GM12874 (cell line): ENCODE results near the gene ALB.

ENCODE experiments used
- TF ChIP-seq, protein P1 (sequence below): IDR thresholded peaks from 2 replicates; pipeline ENCODE4 v1.5.1; 2011; ENCODE audit warnings: low read depth, mild to moderate bottlenecking, control low read depth, low read length, moderate library complexity; ENCODE audit not compliant: insufficient read depth

ALB gene

DNA sequence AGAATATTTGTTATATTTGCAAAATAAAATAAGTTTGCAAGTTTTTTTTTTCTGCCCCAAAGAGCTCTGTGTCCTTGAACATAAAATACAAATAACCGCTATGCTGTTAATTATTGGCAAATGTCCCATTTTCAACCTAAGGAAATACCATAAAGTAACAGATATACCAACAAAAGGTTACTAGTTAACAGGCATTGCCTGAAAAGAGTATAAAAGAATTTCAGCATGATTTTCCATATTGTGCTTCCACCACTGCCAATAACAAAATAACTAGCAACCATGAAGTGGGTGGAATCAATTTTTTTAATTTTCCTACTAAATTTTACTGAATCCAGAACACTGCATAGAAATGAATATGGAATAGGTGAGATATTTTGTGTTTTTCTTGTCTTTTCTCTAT is 31.9 kb downstream of the ALB start, which contains the start of gene AFP:
AFP (plus strand) TSS at position 238 of the 400 bp plus-strand sequence; CDS start at position 280, 42 bp downstream.
- TF ChIP-seq, protein P1, sequence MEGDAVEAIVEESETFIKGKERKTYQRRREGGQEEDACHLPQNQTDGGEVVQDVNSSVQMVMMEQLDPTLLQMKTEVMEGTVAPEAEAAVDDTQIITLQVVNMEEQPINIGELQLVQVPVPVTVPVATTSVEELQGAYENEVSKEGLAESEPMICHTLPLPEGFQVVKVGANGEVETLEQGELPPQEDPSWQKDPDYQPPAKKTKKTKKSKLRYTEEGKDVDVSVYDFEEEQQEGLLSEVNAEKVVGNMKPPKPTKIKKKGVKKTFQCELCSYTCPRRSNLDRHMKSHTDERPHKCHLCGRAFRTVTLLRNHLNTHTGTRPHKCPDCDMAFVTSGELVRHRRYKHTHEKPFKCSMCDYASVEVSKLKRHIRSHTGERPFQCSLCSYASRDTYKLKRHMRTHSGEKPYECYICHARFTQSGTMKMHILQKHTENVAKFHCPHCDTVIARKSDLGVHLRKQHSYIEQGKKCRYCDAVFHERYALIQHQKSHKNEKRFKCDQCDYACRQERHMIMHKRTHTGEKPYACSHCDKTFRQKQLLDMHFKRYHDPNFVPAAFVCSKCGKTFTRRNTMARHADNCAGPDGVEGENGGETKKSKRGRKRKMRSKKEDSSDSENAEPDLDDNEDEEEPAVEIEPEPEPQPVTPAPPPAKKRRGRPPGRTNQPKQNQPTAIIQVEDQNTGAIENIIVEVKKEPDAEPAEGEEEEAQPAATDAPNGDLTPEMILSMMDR: no peak

DNA sequence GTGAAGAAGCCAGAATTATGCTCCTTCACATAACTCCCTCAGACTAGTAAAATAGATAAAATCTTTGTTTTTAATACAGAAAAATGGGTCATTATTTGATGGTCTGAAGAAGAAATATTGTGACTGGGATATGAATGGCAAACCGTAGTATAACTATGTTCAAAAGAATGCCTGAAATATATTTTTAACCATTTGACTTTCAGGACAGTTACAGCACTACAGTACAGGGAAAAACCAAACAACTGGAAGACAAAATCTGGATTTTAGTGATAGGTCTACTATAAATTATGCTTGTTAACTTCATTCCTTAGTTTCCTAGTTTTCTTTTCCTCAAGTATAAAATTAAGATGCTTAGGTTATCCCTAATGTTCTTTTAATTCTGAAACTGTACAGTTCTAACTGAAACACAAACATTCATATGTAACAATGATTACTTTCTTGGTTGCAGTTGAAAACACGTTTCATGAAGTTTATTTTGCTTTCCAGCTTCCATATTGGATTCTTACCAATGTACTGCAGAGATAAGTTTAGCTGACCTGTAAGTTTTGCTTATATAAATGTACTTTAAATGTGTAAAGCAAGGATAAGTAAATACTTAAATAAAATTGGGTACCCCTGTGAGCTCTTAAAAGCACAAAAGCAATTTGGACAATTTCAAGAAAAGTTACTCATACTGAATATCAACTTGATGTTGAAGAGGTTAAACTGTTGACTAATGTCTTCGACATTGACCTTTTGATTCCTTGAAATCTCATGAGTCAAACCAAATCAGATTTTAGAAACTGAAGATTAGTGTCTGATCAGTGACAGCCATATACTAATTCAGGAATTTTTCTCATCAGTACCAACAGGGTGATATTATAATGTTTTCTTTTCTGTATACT is 32.8 kb downstream of the ALB start:
- TF ChIP-seq, protein P1: no peak

DNA sequence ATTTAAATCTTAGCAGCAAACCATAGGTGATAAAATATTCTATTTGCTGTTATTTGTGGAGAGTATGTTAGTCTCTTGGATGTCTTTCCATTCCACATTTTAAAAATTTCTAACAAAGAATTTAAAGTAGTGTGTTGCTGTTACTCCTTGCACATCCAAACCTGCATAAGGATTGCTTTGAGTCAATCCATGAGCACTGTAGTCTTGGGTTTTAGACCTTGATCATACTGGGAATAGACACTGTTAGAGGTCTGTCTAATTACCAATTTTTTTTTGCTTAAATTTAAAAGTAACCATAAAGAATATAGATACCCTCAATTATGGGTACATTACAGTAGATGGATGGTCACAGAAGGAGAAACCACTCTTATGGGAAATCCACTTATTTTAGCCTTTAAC is 33.5 kb downstream of the ALB start:
- TF ChIP-seq, protein P1: no peak

DNA sequence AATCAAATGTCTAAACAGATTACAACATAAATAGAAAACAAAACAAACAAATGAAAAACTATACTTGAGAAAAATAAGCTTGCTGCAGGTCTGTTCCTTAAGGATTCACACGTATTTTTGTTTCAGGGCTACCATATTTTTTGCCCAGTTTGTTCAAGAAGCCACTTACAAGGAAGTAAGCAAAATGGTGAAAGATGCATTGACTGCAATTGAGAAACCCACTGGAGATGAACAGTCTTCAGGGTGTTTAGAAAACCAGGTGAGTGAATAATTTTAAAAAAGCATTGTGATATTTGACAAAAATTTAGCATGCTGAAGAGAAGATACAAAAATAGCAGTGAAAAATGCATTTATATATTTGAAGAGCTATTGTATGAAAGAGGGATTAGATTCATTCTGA is 34.0 kb downstream of the ALB start:
- TF ChIP-seq, protein P1: no peak

DNA sequence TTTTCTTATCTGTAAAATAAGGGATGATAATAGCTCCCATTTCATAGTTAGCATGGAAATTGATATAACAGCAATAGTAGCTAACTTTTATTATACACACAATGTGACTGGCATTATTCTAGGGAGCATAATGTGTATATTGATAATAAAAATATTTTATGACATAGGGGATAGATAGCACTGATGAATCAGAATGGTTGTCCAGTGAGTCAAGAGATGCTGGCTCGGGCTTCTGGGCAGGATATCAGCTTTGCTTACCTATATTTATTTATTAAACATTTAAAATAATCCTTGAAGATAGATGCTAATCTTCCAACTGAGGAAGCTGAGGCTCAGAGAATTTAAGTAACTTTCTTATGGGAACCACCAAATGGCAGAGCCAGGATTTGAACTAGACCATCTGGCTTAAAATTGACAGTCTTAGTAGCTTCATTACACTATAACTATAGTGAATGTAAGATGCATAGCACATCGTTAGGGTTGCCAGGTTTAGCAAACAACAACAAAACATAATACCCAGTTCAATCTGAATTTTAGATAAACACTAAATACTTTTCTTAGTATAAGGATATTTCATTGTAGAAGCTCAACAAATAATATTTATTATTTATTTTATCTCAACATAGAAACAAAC is 34.6 kb downstream of the ALB start:
- TF ChIP-seq, protein P1: no peak

DNA sequence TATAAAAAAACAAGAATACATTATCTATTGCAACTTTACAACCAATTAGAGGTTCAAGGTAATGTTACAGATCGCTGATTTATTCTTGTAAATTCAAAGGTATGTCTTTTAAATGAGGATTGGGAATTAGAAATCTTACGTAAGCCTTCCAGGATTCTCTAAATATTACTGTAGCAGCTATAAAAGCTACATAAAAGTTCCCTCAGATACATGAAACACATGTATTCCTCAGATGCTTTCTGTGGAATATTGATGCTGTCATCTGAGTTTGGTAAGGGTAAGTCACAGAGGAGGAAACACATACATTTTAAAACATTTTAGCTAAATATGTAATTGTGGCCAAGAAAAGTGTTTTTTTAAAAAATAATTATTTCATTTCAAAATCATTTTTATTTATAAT is 35.4 kb downstream of the ALB start:
- TF ChIP-seq, protein P1: no peak

DNA sequence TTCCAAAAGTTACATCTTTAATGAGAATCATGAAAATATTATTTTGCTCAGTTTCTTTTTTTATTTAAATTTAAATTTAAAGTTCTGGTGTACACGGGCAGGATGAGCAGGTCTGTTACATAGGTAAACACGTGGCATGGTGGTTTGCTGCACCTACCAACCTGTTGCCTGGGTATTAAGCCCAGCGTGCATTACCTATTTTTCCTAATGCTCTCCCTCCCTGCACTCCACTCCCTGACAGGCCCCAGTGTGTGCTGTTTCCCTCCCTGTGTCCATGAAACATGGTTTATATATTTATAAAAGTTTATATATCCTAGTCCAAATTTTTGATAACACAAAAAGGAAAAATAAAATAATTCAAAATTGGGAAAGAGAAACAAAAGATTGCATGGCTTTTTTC is 35.9 kb downstream of the ALB start:
- TF ChIP-seq, protein P1: no peak
